ENCODE results near the gene OR5P2. TPM values are rescaled to one million over a fixed set of nuclear protein-coding genes. Genes with fewer than 3 reads are reported as not detected.
"Not testable (repeated sequence)": the region's sequence is repeated elsewhere in the genome, so short reads cannot be mapped to it uniquely, and the experiment has no call there.

OR5P2 gene
- not detected in 2 replicates for total RNA-seq (2014; rRNA removed; shearing (Covaris generic))
- not detected in 2 replicates for polyA plus RNA-seq (2015; cell fraction: cytosol; rRNA removed)
- polyA plus RNA-seq (2015; cell fraction: nucleus; rRNA removed), result 1.9 TPM in 1 of 2 replicates, not detected in the other

- in situ Hi-C loops (cut with HindIII; ENCODE audit: low pct_unique_long_range_greater_than_20kb, low sequenced_read_pairs), result no loop called here
- no peak for DNase-seq (ENCODE audit: low read depth, low spot score)
Observed at GRCh38 chr11:7796842-7797241, at the start of gene OR5P2. Gene OR5P2, minus strand, starts transcription at chr11:7796942. Its CDS starts 0 bp downstream, at chr11:7796942.

GRCh38 chr11:7846003-7846402 is 49.3 kb upstream of the OR5P2 start:
- no peak for DNase-seq (ENCODE audit: low read depth, low spot score)
- in situ Hi-C loops (cut with HindIII; ENCODE audit: low pct_unique_long_range_greater_than_20kb, low sequenced_read_pairs), result no loop called here

- no peak for DNase-seq (ENCODE audit: low read depth, low spot score)
- in situ Hi-C loops (cut with HindIII; ENCODE audit: low pct_unique_long_range_greater_than_20kb, low sequenced_read_pairs), result no loop called here
Observed at GRCh38 chr11:7844986-7845385, 48.2 kb upstream of the OR5P2 start.

- DNase-seq (ENCODE audit: low read depth, low spot score), result no peak
- in situ Hi-C loops (cut with HindIII; ENCODE audit: low pct_unique_long_range_greater_than_20kb, low sequenced_read_pairs), result no loop called here
Observed at GRCh38 chr11:7844521-7844920, 47.8 kb upstream of the OR5P2 start.

- in situ Hi-C loops (cut with HindIII; ENCODE audit: low pct_unique_long_range_greater_than_20kb, low sequenced_read_pairs), result no loop called here
Observed at GRCh38 chr11:7840578-7840977, 43.8 kb upstream of the OR5P2 start.

GRCh38 chr11:7833527-7833926 is 36.8 kb upstream of the OR5P2 start:
- no peak for DNase-seq (ENCODE audit: low read depth, low spot score)
- in situ Hi-C loops (cut with HindIII; ENCODE audit: low pct_unique_long_range_greater_than_20kb, low sequenced_read_pairs), result no loop called here

More at GRCh38 chr11:7840578-7840977, 43.8 kb upstream of the OR5P2 start:
- DNase-seq (ENCODE audit: low read depth, low spot score), result no peak

- DNase-seq (ENCODE audit: low read depth, low spot score), result no peak
- in situ Hi-C loops (cut with HindIII; ENCODE audit: low pct_unique_long_range_greater_than_20kb, low sequenced_read_pairs), result no loop called here
Observed at GRCh38 chr11:7830740-7831139, 34.0 kb upstream of the OR5P2 start, which contains the start of gene OR5P3. Gene OR5P3, minus strand, starts transcription at chr11:7830840.

GRCh38 chr11:7826324-7826723 is 29.6 kb upstream of the OR5P2 start:
- DNase-seq (ENCODE audit: low read depth, low spot score), result no peak
- in situ Hi-C loops (cut with HindIII; ENCODE audit: low pct_unique_long_range_greater_than_20kb, low sequenced_read_pairs), result no loop called here

GRCh38 chr11:7820417-7820816 is 23.7 kb upstream of the OR5P2 start:
- DNase-seq (ENCODE audit: low read depth, low spot score); in situ Hi-C loops (cut with HindIII; ENCODE audit: low pct_unique_long_range_greater_than_20kb, low sequenced_read_pairs): not testable (repeated sequence)

- DNase-seq (ENCODE audit: low read depth, low spot score); in situ Hi-C loops (cut with HindIII; ENCODE audit: low pct_unique_long_range_greater_than_20kb, low sequenced_read_pairs): not testable (repeated sequence)
Observed at GRCh38 chr11:7814897-7815296, 18.2 kb upstream of the OR5P2 start.

GRCh38 chr11:7810301-7810700 is 13.6 kb upstream of the OR5P2 start:
- DNase-seq (ENCODE audit: low read depth, low spot score); in situ Hi-C loops (cut with HindIII; ENCODE audit: low pct_unique_long_range_greater_than_20kb, low sequenced_read_pairs): not testable (repeated sequence)

- in situ Hi-C loops (cut with HindIII; ENCODE audit: low pct_unique_long_range_greater_than_20kb, low sequenced_read_pairs), result no loop called here
- DNase-seq (ENCODE audit: low read depth, low spot score), result no peak
Observed at GRCh38 chr11:7793233-7793632, 3.5 kb downstream of the OR5P2 start.

- in situ Hi-C loops (cut with HindIII; ENCODE audit: low pct_unique_long_range_greater_than_20kb, low sequenced_read_pairs), result no loop called here
- DNase-seq (ENCODE audit: low read depth, low spot score), result no peak
Observed at GRCh38 chr11:7787239-7787638, 9.5 kb downstream of the OR5P2 start.

- no peak for DNase-seq (ENCODE audit: low read depth, low spot score)
- in situ Hi-C loops (cut with HindIII; ENCODE audit: low pct_unique_long_range_greater_than_20kb, low sequenced_read_pairs), result no loop called here
Observed at GRCh38 chr11:7775689-7776088, 21.1 kb downstream of the OR5P2 start.

GRCh38 chr11:7764301-7764700 is 32.4 kb downstream of the OR5P2 start:
- in situ Hi-C loops (cut with HindIII; ENCODE audit: low pct_unique_long_range_greater_than_20kb, low sequenced_read_pairs); DNase-seq (ENCODE audit: low read depth, low spot score): not testable (repeated sequence)

GRCh38 chr11:7759010-7759409 is 37.7 kb downstream of the OR5P2 start:
- in situ Hi-C loops (cut with HindIII; ENCODE audit: low pct_unique_long_range_greater_than_20kb, low sequenced_read_pairs), result no loop called here
- no peak for DNase-seq (ENCODE audit: low read depth, low spot score)

GRCh38 chr11:7749456-7749855 is 47.3 kb downstream of the OR5P2 start:
- no peak for DNase-seq (ENCODE audit: low read depth, low spot score)

More at GRCh38 chr11:7749456-7749855, 47.3 kb downstream of the OR5P2 start:
- in situ Hi-C loops (cut with HindIII; ENCODE audit: low pct_unique_long_range_greater_than_20kb, low sequenced_read_pairs), result no loop called here
